ENCODE results near the gene NPB.

The NPB gene

GRCh38 chr17:81935709-81936084 is 33.7 kb downstream of the NPB start:
- no peak for TF ChIP-seq GATA3 (IDR thresholded peaks at IDR 0.05; ENCODE audit: low read depth, low read length)

DNA sequence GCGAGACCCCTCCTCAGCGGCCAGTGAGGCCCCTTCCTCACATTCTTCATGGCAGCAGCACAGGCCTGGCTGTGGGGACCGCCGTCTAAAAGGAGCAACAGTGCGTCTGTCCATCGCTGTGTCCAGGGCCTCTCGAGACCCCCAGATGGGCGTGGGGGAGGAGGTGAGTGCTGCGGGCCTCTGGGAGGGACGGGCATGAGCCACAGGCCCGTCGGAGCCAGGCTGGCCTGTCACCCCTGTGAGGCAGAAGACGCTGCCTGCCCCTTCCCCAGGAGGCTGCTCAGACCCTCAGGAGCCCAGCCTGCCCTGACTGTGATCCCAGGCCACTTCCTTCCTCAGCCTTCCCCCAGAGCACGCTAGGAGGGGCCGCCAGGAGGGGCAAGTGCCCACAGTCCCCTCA is 37.2 kb downstream of the NPB start:
- TF ChIP-seq GATA2 (IDR thresholded peaks at IDR 0.05; ENCODE audit: low read depth, low read length) (no peak), GATA3 (IDR thresholded peaks at IDR 0.05; ENCODE audit: low read depth, low read length) (no peak)

DNA sequence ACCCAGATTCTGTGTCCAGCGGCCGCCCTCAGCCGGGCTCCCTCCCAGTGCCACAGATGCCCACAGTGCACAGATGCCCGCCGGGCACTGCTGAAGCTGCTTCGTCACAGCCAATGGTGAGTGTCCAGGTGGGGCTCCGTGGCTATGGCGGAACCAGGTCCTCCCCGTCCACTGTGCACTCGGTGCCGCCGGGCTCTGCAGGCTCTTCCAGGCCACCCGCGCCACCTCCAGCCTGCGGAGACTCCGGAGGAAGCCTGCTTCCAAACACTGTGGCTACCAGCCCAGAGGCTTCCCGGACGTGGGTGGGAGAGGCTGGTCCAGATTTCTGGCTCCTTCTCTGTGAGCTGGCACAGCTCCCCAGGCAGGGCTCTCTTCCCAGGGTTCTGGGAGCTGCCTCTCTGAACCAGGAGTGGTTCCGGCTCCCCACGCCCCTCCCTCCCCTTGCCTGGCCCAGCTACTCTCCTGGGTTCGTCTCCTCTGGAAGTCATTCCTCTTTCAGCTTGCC is 37.9 kb downstream of the NPB start:
- no peak for TF ChIP-seq GATA2 (IDR thresholded peaks at IDR 0.05; ENCODE audit: low read depth, low read length)
- no peak for TF ChIP-seq GATA3 (IDR thresholded peaks at IDR 0.05; ENCODE audit: low read depth, low read length)

DNA sequence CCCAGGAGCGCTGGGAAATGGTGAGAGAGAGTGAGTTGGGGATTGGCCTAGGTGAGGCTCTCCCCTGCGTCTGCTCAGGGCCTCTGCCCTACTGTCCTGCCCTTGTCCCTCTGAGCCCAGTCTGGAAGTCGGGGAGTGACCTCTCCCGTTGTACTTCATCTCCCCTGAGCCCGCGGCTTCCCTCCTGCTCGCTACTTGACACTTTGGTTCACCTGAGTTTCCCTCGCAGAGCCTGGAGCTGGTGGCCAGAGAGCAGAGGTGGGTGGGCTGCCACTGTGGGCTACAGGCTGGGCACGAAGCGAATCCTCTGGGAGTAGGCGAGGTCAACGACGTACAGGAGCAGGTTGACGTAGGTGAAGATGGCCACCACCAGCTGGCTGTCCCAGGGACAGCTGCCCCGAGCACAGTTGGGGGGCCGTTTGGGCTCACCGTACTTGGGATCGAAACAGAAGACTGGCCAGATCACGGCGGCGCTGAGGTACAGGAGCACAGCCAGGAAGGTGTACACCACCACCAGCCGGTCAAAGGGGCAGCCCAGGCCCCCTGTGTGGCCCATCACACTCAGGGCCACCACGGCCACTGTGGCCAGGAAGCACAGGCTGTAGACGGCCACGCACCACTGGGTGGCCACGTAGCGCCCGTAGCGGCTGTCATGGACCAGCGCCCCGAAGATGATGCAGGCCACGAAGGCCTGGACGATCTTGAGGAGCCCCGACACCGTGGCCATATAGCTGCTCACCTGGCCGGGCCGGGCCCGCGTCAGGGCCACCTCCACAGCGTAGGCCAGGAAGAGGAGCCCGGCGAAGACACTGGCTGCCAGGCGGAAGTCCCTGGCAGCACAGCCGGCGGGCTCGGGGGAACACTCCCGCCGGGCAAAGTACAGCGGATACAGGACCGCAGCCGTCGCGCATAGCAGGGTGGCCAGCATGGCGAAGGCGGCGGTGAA is 38.8 kb downstream of the NPB start:
- no peak for TF ChIP-seq GATA2 (IDR thresholded peaks at IDR 0.05; ENCODE audit: low read depth, low read length)
- TF ChIP-seq GATA3 (IDR thresholded peaks at IDR 0.05; ENCODE audit: low read depth, low read length), result no peak

DNA sequence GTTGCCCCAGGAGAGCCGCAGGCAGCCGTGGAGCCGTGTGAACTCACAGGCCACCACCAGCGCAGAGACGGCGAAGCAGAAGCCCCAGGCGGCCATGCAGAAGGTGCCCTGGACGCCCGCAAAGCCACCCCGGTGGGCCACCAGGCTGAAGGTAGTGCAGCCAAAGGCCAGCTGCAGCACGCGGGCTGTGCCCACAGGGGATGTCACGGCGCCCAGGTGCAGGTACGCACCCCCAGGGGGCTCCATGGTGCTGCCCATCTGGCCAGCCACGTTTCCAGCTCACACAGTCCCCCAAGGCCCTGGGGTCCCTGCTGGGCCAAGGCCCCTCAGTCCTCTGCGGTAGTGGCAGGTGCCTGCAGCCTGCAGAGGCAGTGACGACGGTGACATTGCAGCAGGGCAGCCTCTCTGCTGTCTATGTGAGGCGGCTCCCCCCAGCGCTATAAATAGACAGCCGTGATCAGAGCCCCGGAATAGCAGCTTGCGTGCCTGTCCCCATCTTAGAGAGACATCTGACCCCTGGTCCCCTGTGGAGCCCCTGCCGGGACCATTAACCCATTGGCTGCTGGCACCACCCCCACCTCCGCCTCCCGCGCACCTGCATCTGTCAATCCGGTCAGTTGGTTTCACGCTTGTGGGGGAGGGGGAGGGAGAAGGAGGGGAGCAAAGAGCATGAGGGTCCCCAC is 39.6 kb downstream of the NPB start:
- TF ChIP-seq GATA3 (IDR thresholded peaks at IDR 0.05; ENCODE audit: low read depth, low read length), result no peak
- no peak for TF ChIP-seq GATA2 (IDR thresholded peaks at IDR 0.05; ENCODE audit: low read depth, low read length)

- TF ChIP-seq GATA2 (IDR thresholded peaks at IDR 0.05; ENCODE audit: low read depth, low read length) (no peak), GATA3 (IDR thresholded peaks at IDR 0.05; ENCODE audit: low read depth, low read length) (no peak)
Measured at GRCh38 chr17:81942167-81942553, 40.1 kb downstream of the NPB start.

GRCh38 chr17:81944858-81945257 is 42.8 kb downstream of the NPB start:
- no peak for TF ChIP-seq GATA3 (IDR thresholded peaks at IDR 0.05; ENCODE audit: low read depth, low read length)
- no peak for TF ChIP-seq GATA2 (IDR thresholded peaks at IDR 0.05; ENCODE audit: low read depth, low read length)

DNA sequence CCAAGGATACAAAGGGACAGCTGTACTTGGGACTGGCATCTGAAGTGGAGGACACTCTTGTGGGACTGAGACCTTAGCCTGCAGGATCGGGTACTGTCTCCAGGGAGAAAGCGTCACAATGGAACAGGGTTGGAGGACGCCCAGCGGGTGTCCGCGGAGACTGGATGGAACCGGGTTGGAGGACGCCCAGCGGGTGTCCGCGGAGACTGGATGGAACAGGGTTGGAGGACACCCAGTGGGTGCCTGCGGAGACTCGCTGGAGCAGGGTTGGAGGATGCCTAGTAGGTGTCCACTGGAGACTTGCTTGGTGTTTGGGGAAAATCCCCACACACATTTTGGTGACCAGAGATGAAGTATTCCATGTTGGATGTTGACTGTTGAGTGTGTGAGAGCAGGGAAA is 45.2 kb downstream of the NPB start, which contains the start of gene MYADML2:
TSS of gene MYADML2 (minus strand) at position 45 of the 400 bp plus-strand sequence. CDS start 5,492 bp downstream, outside the sequence.
- no peak for TF ChIP-seq GATA2 (IDR thresholded peaks at IDR 0.05; ENCODE audit: low read depth, low read length)

- TF ChIP-seq GATA2 (IDR thresholded peaks at IDR 0.05; ENCODE audit: low read depth, low read length) (no peak), GATA3 (IDR thresholded peaks at IDR 0.05; ENCODE audit: low read depth, low read length) (no peak)
Measured at GRCh38 chr17:81948635-81949378, 46.8 kb downstream of the NPB start.

GRCh38 chr17:81950501-81950900 is 48.5 kb downstream of the NPB start:
- TF ChIP-seq GATA2 (IDR thresholded peaks at IDR 0.05; ENCODE audit: low read depth, low read length), result no peak
- TF ChIP-seq GATA3 (IDR thresholded peaks at IDR 0.05; ENCODE audit: low read depth, low read length), result no peak

DNA sequence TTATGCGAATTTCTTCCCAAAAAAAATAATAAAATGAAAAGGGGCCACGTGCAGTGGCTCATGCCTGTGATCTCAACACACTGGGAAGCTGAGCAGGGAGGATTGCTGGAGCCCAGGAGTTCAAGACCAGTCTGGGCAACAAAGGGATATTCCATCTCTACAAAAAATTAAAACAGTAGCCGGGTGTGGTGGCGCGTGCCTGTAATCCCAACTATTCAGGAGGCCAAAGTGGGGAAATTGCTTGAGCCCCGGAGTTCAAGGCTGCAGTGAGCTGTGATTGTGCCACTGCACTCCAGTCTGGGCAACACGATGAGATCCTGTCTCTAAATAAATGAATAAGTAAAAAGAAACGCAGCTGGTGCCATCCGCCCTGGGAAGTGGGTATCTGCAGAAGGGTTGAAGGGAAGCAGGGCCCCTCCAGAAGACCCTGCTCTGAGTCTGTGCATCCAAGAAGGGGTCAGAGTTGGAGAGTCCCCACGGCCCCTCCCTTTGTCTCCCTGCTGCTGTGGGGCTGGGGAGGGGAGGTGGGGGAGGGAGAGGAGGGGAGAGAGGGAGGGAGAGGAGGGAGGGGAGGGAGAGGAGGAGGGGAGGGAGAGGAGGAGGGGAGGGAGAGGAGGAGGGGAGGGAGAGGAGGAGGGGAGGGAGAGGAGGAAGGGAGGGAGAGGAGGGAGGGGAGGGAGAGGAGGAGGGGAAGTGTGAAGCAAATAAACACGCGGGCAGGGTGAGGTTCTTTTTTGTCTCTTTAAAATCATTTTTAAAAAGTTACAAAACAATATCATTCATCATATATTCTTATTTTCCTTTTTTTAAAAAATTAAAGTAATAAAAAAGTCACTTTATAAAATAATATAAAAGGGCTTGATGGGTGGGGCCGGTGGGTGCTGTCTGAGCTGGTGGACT is 50.0 kb downstream of the NPB start:
- TF ChIP-seq GATA3 (IDR thresholded peaks at IDR 0.05; ENCODE audit: low read depth, low read length), result no peak
- no peak for TF ChIP-seq GATA2 (IDR thresholded peaks at IDR 0.05; ENCODE audit: low read depth, low read length)

Data from SH-SY5Y (cell line).